ENCODE measurements around the gene TSPAN11. TPM values are rescaled to one million over a fixed set of nuclear protein-coding genes. Genes with fewer than 3 reads are reported as not detected.
A peak's percentile ranks its signal among the peaks of the same experiment; 100 is the strongest.

TSPAN11 gene
- total RNA-seq, 1 donor from 2014 or later = 17.5 TPM

- Mint-ChIP-seq H3K4me1 (ENCODE audit: low read depth) (no peaks in the 10 kb centered on the region), H3K27ac (no peak overlapping the region)
Observed at GRCh38 chr12:30964896-30965612, 38.5 kb downstream of the TSPAN11 start.

GRCh38 chr12:30965613-30965985, 39.1 kb downstream of the TSPAN11 start:
- no peak for DNase-seq (ENCODE audit: low spot score, unreplicated experiment)
- Mint-ChIP-seq H3K4me1 (ENCODE audit: low read depth) (peaks cover 3% of the 10 kb centered on the region), H3K36me3 (ENCODE audit: insufficient read depth) (no peaks in the 10 kb centered on the region)

More at GRCh38 chr12:30964896-30965612, 38.5 kb downstream of the TSPAN11 start:
- Mint-ChIP-seq H3K4me3 (ENCODE audit: low read depth) (no peak overlapping the region), H3K27me3 (no peaks in the 10 kb centered on the region), H3K36me3 (ENCODE audit: insufficient read depth) (no peaks in the 10 kb centered on the region), H3K9me3 (ENCODE audit: low read depth) (no peaks in the 10 kb centered on the region)
- TF ChIP-seq CTCF (IDR thresholded peaks at IDR 0.05; ENCODE audit: unreplicated experiment) = no peak
- DNase-seq (ENCODE audit: low spot score, unreplicated experiment) = no peak

GRCh38 chr12:30967026-30967425, 40.5 kb downstream of the TSPAN11 start:
- Mint-ChIP-seq H3K27me3 (peaks cover 3% of the 10 kb centered on the region), H3K27ac (no peak overlapping the region), H3K9me3 (ENCODE audit: low read depth) (no peaks in the 10 kb centered on the region), H3K4me3 (ENCODE audit: low read depth) (no peak overlapping the region), H3K4me1 (ENCODE audit: low read depth) (peaks cover 7% of the 10 kb centered on the region), H3K36me3 (ENCODE audit: insufficient read depth) (no peaks in the 10 kb centered on the region)
- DNase-seq (ENCODE audit: low spot score, unreplicated experiment) = no peak
- no peak for TF ChIP-seq CTCF (IDR thresholded peaks at IDR 0.05; ENCODE audit: unreplicated experiment)

More at GRCh38 chr12:30965613-30965985, 39.1 kb downstream of the TSPAN11 start:
- Mint-ChIP-seq H3K9me3 (ENCODE audit: low read depth) (no peaks in the 10 kb centered on the region), H3K27me3 (no peaks in the 10 kb centered on the region), H3K4me3 (ENCODE audit: low read depth) (no peak overlapping the region), H3K27ac (no peak overlapping the region)
- peak; percentile 66 for TF ChIP-seq CTCF (IDR thresholded peaks at IDR 0.05; ENCODE audit: unreplicated experiment)

- DNase-seq (ENCODE audit: low spot score, unreplicated experiment) = no peak
- Mint-ChIP-seq H3K36me3 (ENCODE audit: insufficient read depth) (no peaks in the 10 kb centered on the region), H3K4me3 (ENCODE audit: low read depth) (no peak overlapping the region), H3K9me3 (ENCODE audit: low read depth) (no peaks in the 10 kb centered on the region), H3K27me3 (peaks cover 11% of the 10 kb centered on the region), H3K27ac (no peak overlapping the region), H3K4me1 (ENCODE audit: low read depth) (peaks cover 7% of the 10 kb centered on the region)
- no peak for TF ChIP-seq CTCF (IDR thresholded peaks at IDR 0.05; ENCODE audit: unreplicated experiment)
Observed at GRCh38 chr12:30968211-30968610, 41.7 kb downstream of the TSPAN11 start.

- Mint-ChIP-seq H3K9me3 (ENCODE audit: low read depth) (no peaks in the 10 kb centered on the region), H3K27ac (no peak overlapping the region), H3K4me1 (ENCODE audit: low read depth) (peaks cover 7% of the 10 kb centered on the region), H3K36me3 (ENCODE audit: insufficient read depth) (no peaks in the 10 kb centered on the region), H3K27me3 (peaks cover 11% of the 10 kb centered on the region), H3K4me3 (ENCODE audit: low read depth) (no peak overlapping the region)
- no peak for DNase-seq (ENCODE audit: low spot score, unreplicated experiment)
- TF ChIP-seq CTCF (IDR thresholded peaks at IDR 0.05; ENCODE audit: unreplicated experiment) = no peak
Observed at GRCh38 chr12:30969006-30969405, 42.5 kb downstream of the TSPAN11 start.

Data from progenitor cell of endocrine pancreas (in vitro differentiated cells).